Measurements from ENCODE around the gene LEFTY1.

The LEFTY1 gene

GRCh38 chr1:225868631-225869330, 20.2 kb downstream of the LEFTY1 start:
- H3K27ac ChIP-seq: no peak overlapping the region
- peaks cover 12% of the 10 kb centered on the region for H3K36me3 ChIP-seq (replicated peaks)
- in situ Hi-C loops (cut with HindIII; ENCODE audit: low pct_ligation_motif_present, low sequenced_read_pairs): no loop called here

GRCh38 chr1:225866981-225867380, 22.0 kb downstream of the LEFTY1 start:
- in situ Hi-C loops (cut with HindIII; ENCODE audit: low pct_ligation_motif_present, low sequenced_read_pairs): no loop called here
- TF ChIP-seq CTCF (IDR thresholded peaks at IDR 0.05; ENCODE audit: low read depth, low read length, missing control alignments): no peak
- Histone ChIP-seq H3K27ac (no peak overlapping the region), H3K36me3 (replicated peaks) (peaks cover 22% of the 10 kb centered on the region), H3K4me3 (ENCODE audit: low read depth, low read length) (no peak overlapping the region), H3K27me3 (replicated peaks) (no peaks in the 10 kb centered on the region)
- no peak for DNase-seq

More at GRCh38 chr1:225868631-225869330, 20.2 kb downstream of the LEFTY1 start:
- no peak for TF ChIP-seq CTCF (IDR thresholded peaks at IDR 0.05; ENCODE audit: low read depth, low read length, missing control alignments)
- DNase-seq: no peak
- Histone ChIP-seq H3K4me3 (ENCODE audit: low read depth, low read length) (no peak overlapping the region), H3K27me3 (replicated peaks) (no peaks in the 10 kb centered on the region)

- in situ Hi-C loops (cut with HindIII; ENCODE audit: low pct_ligation_motif_present, low sequenced_read_pairs): no loop called here
- Histone ChIP-seq H3K27ac (no peak overlapping the region), H3K27me3 (replicated peaks) (no peaks in the 10 kb centered on the region), H3K36me3 (replicated peaks) (peaks cover 27% of the 10 kb centered on the region), H3K4me3 (ENCODE audit: low read depth, low read length) (no peak overlapping the region)
- DNase-seq: peak; percentile 76
- TF ChIP-seq CTCF (IDR thresholded peaks at IDR 0.05; ENCODE audit: low read depth, low read length, missing control alignments): no peak
Measured at GRCh38 chr1:225866061-225866837, 22.7 kb downstream of the LEFTY1 start.

GRCh38 chr1:225865514-225865913, 23.4 kb downstream of the LEFTY1 start:
- H3K27ac ChIP-seq: no peak overlapping the region
- H3K27me3 ChIP-seq (replicated peaks): no peaks in the 10 kb centered on the region
- in situ Hi-C loops (cut with HindIII; ENCODE audit: low pct_ligation_motif_present, low sequenced_read_pairs): no loop called here
- H3K4me3 ChIP-seq (ENCODE audit: low read depth, low read length): no peak overlapping the region
- peaks cover 32% of the 10 kb centered on the region for H3K36me3 ChIP-seq (replicated peaks)
- no peak for TF ChIP-seq CTCF (IDR thresholded peaks at IDR 0.05; ENCODE audit: low read depth, low read length, missing control alignments)
- no peak for DNase-seq

GRCh38 chr1:225863167-225863566, 25.8 kb downstream of the LEFTY1 start:
- TF ChIP-seq CTCF (IDR thresholded peaks at IDR 0.05; ENCODE audit: low read depth, low read length, missing control alignments): no peak
- H3K27ac ChIP-seq: no peak overlapping the region
- H3K4me3 ChIP-seq (ENCODE audit: low read depth, low read length): no peak overlapping the region
- H3K27me3 ChIP-seq (replicated peaks): no peaks in the 10 kb centered on the region
- peaks cover 32% of the 10 kb centered on the region for H3K36me3 ChIP-seq (replicated peaks)
- in situ Hi-C loops (cut with HindIII; ENCODE audit: low pct_ligation_motif_present, low sequenced_read_pairs): no loop called here
- DNase-seq: no peak
